ENCODE measurements around the gene GADL1.

The GADL1 gene

DNA sequence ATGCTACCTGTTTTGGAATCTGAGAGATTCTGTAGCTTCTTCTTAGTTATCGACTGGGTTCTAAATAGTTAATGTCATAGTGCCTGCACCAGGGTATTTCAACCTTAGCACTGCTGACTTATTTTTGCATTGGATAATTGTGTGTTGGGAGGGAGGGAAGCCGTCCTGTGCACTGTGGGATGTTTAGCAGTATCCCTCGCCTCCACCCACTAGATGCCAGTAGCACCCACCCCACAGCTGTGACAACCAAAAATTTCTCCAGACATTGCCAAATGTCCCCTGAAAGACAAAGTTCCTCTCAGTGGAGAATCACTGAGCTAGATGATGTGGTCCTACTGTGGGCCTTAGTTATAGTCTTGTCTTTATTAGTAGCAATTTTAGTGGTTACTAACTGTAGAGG, 199.8 kb downstream of the GADL1 start:
- H3K4me3 ChIP-seq, result no peak overlapping the region
- no peak for TF ChIP-seq Cebpa-rat (IDR thresholded peaks at IDR 0.05)
- no peak overlapping the region for H3K9ac ChIP-seq
- peaks cover 39% of the 10 kb centered on the region for H4K20me1 ChIP-seq
- H3K9me3 ChIP-seq, result no peaks in the 10 kb centered on the region; the same call in 1 of the 2 replicates
- no peaks in the 10 kb centered on the region for H3K27me3 ChIP-seq
- no peak overlapping the region for H3K4me2 ChIP-seq
- H3K27ac ChIP-seq, result no peak overlapping the region
- H3K4me1 ChIP-seq, result peaks cover 32% of the 10 kb centered on the region
- H3K36me3 ChIP-seq, result peaks cover 89% of the 10 kb centered on the region

GRCh38 chr3:30694148-30694547, 200.3 kb downstream of the GADL1 start:
- H3K36me3 ChIP-seq, result peaks cover 94% of the 10 kb centered on the region
- no peaks in the 10 kb centered on the region for H3K27me3 ChIP-seq
- TF ChIP-seq Cebpa-rat (IDR thresholded peaks at IDR 0.05), result no peak
- H3K9me3 ChIP-seq, result no peaks in the 10 kb centered on the region; the same call in 1 of the 2 replicates
- peaks cover 44% of the 10 kb centered on the region for H4K20me1 ChIP-seq
- H3K4me3 ChIP-seq, result no peak overlapping the region
- H3K4me1 ChIP-seq, result peaks cover 38% of the 10 kb centered on the region
- no peak overlapping the region for H3K27ac ChIP-seq
- H3K9ac ChIP-seq, result no peak overlapping the region
- H3K4me2 ChIP-seq, result no peak overlapping the region

DNA sequence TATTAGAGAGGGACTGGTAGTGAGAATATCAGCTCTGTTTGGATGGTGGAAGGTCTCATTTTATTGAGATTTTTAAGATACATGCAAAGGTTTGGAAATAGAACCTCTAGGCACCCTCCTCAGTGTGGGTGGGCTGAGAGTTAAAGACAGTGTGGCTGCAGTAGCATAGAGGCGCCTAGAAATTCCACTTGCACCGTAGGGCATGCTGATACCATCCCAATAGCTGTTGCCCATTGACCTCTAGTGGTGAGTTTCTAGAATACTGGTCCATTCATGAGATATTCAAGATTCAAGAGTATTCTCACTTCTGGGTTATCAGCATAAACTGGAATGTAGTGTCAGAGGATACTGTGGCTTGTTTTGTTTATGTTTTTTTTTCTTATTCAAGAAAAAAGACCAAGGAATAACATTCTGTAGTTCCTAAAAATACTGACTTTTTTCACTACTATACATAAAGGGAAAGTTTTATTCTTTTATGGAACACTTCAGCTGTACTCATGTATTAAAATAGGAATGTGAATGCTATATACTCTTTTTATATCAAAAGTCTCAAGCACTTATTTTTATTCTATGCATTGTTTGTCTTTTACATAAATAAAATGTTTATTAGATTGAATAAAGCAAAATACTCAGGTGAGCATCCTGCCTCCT, 200.9 kb downstream of the GADL1 start:
- H3K27ac ChIP-seq, result no peak overlapping the region
- TF ChIP-seq Cebpa-rat (IDR thresholded peaks at IDR 0.05), result no peak

GRCh38 chr3:30692498-30693130, 201.8 kb downstream of the GADL1 start:
- TF ChIP-seq Cebpa-rat (IDR thresholded peaks at IDR 0.05), result no peak
- peaks cover 97% of the 10 kb centered on the region for H3K36me3 ChIP-seq
- H3K27ac ChIP-seq, result peak overlapping the region; percentile 14; the same call in 1 of the 2 replicates
- H4K20me1 ChIP-seq, result peaks cover 60% of the 10 kb centered on the region
- H3K4me1 ChIP-seq, result peaks cover 53% of the 10 kb centered on the region
- H3K4me3 ChIP-seq, result no peak overlapping the region
- no peak overlapping the region for H3K9ac ChIP-seq
- no peaks in the 10 kb centered on the region for H3K9me3 ChIP-seq
- no peak overlapping the region for H3K4me2 ChIP-seq
- no peaks in the 10 kb centered on the region for H3K27me3 ChIP-seq

More for the DNA sequence above, 200.9 kb downstream of the GADL1 start:
- H3K27me3 ChIP-seq, result no peaks in the 10 kb centered on the region
- H3K9me3 ChIP-seq, result no peaks in the 10 kb centered on the region; the same call in 1 of the 2 replicates
- peaks cover 43% of the 10 kb centered on the region for H3K4me1 ChIP-seq
- H3K36me3 ChIP-seq, result peaks cover 95% of the 10 kb centered on the region
- H4K20me1 ChIP-seq, result peaks cover 50% of the 10 kb centered on the region
- H3K9ac ChIP-seq, result no peak overlapping the region
- no peak overlapping the region for H3K4me3 ChIP-seq
- no peak overlapping the region for H3K4me2 ChIP-seq

DNA sequence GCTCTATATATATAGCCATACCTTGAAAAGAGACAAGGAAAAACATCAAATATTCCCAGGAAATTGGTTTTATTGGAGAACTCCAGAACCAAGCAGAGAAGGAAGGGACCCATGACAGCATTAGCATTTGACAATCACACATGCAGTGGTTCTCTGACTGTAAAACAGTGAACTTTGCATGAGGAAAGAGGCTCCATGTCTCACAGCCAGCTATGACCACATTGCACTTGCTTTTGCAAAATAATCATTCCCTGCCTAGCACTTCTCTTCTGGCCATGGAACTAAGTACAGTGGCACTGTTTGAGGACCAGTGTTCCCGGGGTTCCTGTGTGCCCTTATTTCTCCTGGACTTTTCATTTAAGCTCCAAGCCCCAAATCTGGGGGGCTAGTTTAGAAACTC, 202.5 kb downstream of the GADL1 start:
- Histone ChIP-seq H3K27me3 (no peaks in the 10 kb centered on the region), H3K9me3 (no peaks in the 10 kb centered on the region), H3K4me2 (no peak overlapping the region), H3K4me1 (peaks cover 60% of the 10 kb centered on the region), H3K4me3 (no peak overlapping the region), H3K9ac (no peak overlapping the region), H3K36me3 (peaks cover 98% of the 10 kb centered on the region), H4K20me1 (peaks cover 66% of the 10 kb centered on the region), H3K27ac (no peak overlapping the region)
- no peak for TF ChIP-seq Cebpa-rat (IDR thresholded peaks at IDR 0.05)

GRCh38 chr3:30691249-30691880, 203.1 kb downstream of the GADL1 start:
- Histone ChIP-seq H3K9ac (peak overlapping the region; percentile 36; the same call in 1 of the 2 replicates), H3K27me3 (no peaks in the 10 kb centered on the region), H3K9me3 (no peaks in the 10 kb centered on the region), H3K4me2 (peak overlapping the region; percentile 44), H3K36me3 (peaks cover 98% of the 10 kb centered on the region), H3K4me1 (peaks cover 65% of the 10 kb centered on the region), H3K27ac (peak overlapping the region; percentile 61), H3K4me3 (no peak overlapping the region), H4K20me1 (peaks cover 72% of the 10 kb centered on the region)
- TF ChIP-seq Cebpa-rat (IDR thresholded peaks at IDR 0.05), result no peak

DNA sequence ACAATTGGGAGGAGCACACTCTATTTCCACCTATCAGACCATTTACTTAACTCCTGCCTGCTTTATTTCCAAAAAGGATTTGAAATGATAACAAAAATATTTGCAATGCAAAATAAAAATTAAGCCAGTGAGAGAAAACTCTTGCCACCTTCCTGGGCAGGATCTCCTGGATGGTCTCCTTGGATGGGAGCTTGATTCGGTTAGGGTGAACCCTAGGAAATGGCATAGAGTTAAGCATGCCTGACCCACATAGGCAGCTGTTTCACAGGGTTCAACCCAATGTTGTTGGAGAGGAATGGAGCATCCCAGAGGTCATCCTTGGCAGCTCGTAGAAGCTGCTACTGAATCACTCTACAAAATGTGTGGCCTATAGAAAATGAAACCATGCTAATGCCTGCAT, 204.3 kb downstream of the GADL1 start:
- Histone ChIP-seq H3K36me3 (peaks cover 98% of the 10 kb centered on the region), H3K4me3 (no peak overlapping the region), H4K20me1 (peaks cover 84% of the 10 kb centered on the region), H3K27ac (peak overlapping the region; percentile 61), H3K4me1 (peaks cover 77% of the 10 kb centered on the region), H3K4me2 (peak overlapping the region; percentile 44), H3K9me3 (no peaks in the 10 kb centered on the region), H3K9ac (no peak overlapping the region), H3K27me3 (no peaks in the 10 kb centered on the region)
- TF ChIP-seq Cebpa-rat (IDR thresholded peaks at IDR 0.05), result no peak

GRCh38 chr3:30688776-30689641, 205.5 kb downstream of the GADL1 start:
- Histone ChIP-seq H3K4me2 (peak overlapping the region; percentile 63), H3K27me3 (no peaks in the 10 kb centered on the region), H3K27ac (peak overlapping the region; percentile 67), H4K20me1 (peaks cover 93% of the 10 kb centered on the region), H3K9me3 (no peaks in the 10 kb centered on the region), H3K36me3 (peaks cover 98% of the 10 kb centered on the region), H3K4me1 (peaks cover 89% of the 10 kb centered on the region), H3K9ac (peak overlapping the region; percentile 5; the same call in 1 of the 2 replicates), H3K4me3 (no peak overlapping the region)
- TF ChIP-seq Cebpa-rat (IDR thresholded peaks at IDR 0.05), result no peak

DNA sequence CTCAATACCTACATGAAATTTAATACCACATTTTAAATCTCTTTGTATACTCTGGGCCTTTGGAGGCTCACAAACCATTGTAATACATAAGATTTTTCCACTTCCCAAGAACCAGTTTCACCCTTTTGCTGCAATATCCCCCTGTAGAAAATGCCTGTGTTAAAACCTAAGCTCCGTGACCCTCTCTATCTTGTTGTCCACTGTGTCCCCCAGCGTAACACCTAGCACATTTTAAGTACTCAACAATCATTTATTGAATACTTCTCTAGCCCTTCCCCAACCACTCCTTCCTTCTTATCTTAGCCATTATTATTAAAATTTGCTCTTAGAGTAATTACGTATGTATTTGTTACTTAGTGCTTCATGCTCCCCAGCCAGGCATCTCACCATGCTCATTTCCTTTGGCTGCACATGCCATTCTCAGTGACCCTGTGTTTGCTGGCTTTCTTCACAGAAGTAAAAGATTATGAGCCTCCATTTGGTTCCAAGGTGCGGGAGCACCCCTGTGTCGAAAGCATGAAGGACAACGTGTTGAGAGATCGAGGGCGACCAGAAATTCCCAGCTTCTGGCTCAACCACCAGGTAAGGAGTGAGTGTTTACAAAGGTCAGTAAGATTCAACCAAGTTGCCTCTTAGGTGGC, 206.4 kb downstream of the GADL1 start:
- peak overlapping the region; percentile 63 for H3K4me2 ChIP-seq
- H3K36me3 ChIP-seq, result peaks cover 99% of the 10 kb centered on the region
- H3K9me3 ChIP-seq, result no peaks in the 10 kb centered on the region
- H3K4me3 ChIP-seq, result no peak overlapping the region
- peaks cover 94% of the 10 kb centered on the region for H3K4me1 ChIP-seq
- no peaks in the 10 kb centered on the region for H3K27me3 ChIP-seq
- peak overlapping the region; percentile 67 for H3K27ac ChIP-seq
- peaks cover 98% of the 10 kb centered on the region for H4K20me1 ChIP-seq
- TF ChIP-seq Cebpa-rat (IDR thresholded peaks at IDR 0.05), result no peak
- H3K9ac ChIP-seq, result no peak overlapping the region

All from BLaER1 (cell line).